K562 (cell line): Measurements from ENCODE around the gene MAGI2. TPM values are rescaled to one million over a fixed set of nuclear protein-coding genes. Genes with fewer than 3 reads are reported as not detected.

Experiments
- BACH1 ChIP-seq: fragments of 200-800 bp; sonication (Bioruptor generic); IDR thresholded peaks from 2 replicates; pipeline ENCODE4 v1.6.1; 2016; ENCODE audit warnings: missing genetic modification characterization, missing compliant biosample characterization
- C11orf30 ChIP-seq: fragments of 450-650 bp; IDR thresholded peaks from 2 replicates; pipeline ENCODE4 v1.6.1; 2016; ENCODE audit warnings: low read depth, mild to moderate bottlenecking
- CREM ChIP-seq: IDR thresholded peaks from 2 replicates; pipeline ENCODE4 v1.6.1; 2014; ENCODE audit warnings: antibody characterized with exemption, low read depth
- ELF4 ChIP-seq: fragments of 450-650 bp; formaldehyde crosslinking; IDR thresholded peaks from 2 replicates; pipeline ENCODE4 v1.4.0; 2022; ENCODE audit warnings: missing genetic modification characterization
- NONO ChIP-seq, 2 experiments: fragments of 200-400 bp in 1 of 2; fragments of 450-650 bp in 1 of 2; formaldehyde crosslinking in 1 of 2; IDR thresholded peaks; 2 replicates each; pipeline ENCODE4 v1.6.1; 2017; ENCODE audit warnings: low read depth in 2 of 2, mild to moderate bottlenecking in 2 of 2, moderate library complexity in 2 of 2, low read length in 1 of 2
- SNRNP70 ChIP-seq: fragments of 200-400 bp; formaldehyde crosslinking; optimal IDR thresholded peaks from 2 replicates; pipeline ENCODE3; 2017; ENCODE audit warnings: low read depth, low read length
- TARDBP ChIP-seq: fragments of 450-650 bp; IDR thresholded peaks from 2 replicates; pipeline ENCODE4 v1.6.1; 2016
- ZNF551 ChIP-seq: fragments of 250-450 bp; sonication (Bioruptor Pico); IDR thresholded peaks from 2 replicates; pipeline ENCODE4 v1.5.0; 2021; ENCODE audit warnings: mild to moderate bottlenecking, moderate library complexity
- polyA plus RNA-seq, 8 experiments: library from polyadenylated mRNA; depleted of rRNA in 4 of 8; stranded (reverse) in 5 of 8; unstranded in 3 of 8; fragments of >200 nt; fragmentation: Nextera tagmentation in 2 of 8; fragmentation: Illumina TruSeq in 1 of 8; extraction: Ambion mirVana in 2 of 8; extraction: Trizol in 1 of 8; gene quantifications; 2 replicates each; pipeline versions ENCODE4 v1.2.1 to v1.2.3, GENCODE V29; 2011 to 2014; ENCODE audit warnings: inconsistent platforms in 1 of 8, missing spikeins in 1 of 8
- total RNA-seq, 7 experiments: library from RNA; depleted of rRNA in 6 of 7; stranded (reverse); fragments of >200 nt in 6 of 7; fragmentation: Illumina TruSeq in 2 of 7; extraction: Trizol in 2 of 7; gene quantifications; 2 replicates each; pipeline versions ENCODE4 v1.2.1 to v1.2.3, GENCODE V29; 2011 to 2021; ENCODE audit warnings: low replicate concordance in 1 of 7
- TF ChIP-seq, protein P1 (sequence below): fragments of 250-450 bp; sonication (Bioruptor Pico); IDR thresholded peaks from 2 replicates; pipeline ENCODE4 v1.9.0; 2021; ENCODE audit warnings: mild to moderate bottlenecking, inconsistent platforms
- TF ChIP-seq, protein P2 (sequence below): fragments of 250-450 bp; sonication (Bioruptor Pico); IDR thresholded peaks from 2 replicates; pipeline ENCODE4 v1.5.0; 2021
- TF ChIP-seq, protein P3 (sequence below): fragments of 250-450 bp; sonication (Bioruptor Pico); IDR thresholded peaks from 2 replicates; pipeline ENCODE4 v1.8.0; 2022; ENCODE audit warnings: moderate library complexity, mild to moderate bottlenecking, inconsistent platforms
- TF ChIP-seq, protein P4 (sequence below): fragments of 450-650 bp; formaldehyde crosslinking; IDR thresholded peaks from 2 replicates; pipeline ENCODE4 v1.4.0; 2022; ENCODE audit warnings: missing genetic modification characterization
- TF ChIP-seq, protein P5 (sequence below): fragments of 450-650 bp; IDR thresholded peaks from 2 replicates; pipeline ENCODE4 v1.6.1; 2016

The MAGI2 gene
- total and polyA plus RNA-seq, 9 of the 15 experiments (the other 6 are each of a cell fraction or from before 2014, with no cell fraction given): 0.27 to 1.4 (median 0.70) TPM

DNA sequence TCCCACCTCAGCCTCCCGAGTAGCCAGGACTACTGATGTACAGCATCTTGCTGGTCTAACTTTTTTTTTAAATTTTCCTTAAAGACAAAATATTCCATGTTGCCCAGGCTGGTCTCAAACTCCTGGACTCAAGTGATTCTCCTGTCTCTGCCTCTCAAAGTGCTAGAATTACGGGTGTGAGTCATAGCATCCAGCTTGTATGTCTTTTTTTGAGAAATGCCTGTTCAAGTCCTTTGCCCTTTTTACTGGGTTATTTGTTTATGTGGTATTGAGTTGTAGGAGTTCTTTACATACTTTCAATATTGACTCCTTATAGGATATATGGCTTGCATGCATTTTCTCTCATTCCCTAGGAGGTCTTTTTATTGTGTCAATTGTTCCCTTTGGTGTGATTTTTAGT, 486.4 kb downstream of the MAGI2 start (continued):
- TF ChIP-seq, protein P1, sequence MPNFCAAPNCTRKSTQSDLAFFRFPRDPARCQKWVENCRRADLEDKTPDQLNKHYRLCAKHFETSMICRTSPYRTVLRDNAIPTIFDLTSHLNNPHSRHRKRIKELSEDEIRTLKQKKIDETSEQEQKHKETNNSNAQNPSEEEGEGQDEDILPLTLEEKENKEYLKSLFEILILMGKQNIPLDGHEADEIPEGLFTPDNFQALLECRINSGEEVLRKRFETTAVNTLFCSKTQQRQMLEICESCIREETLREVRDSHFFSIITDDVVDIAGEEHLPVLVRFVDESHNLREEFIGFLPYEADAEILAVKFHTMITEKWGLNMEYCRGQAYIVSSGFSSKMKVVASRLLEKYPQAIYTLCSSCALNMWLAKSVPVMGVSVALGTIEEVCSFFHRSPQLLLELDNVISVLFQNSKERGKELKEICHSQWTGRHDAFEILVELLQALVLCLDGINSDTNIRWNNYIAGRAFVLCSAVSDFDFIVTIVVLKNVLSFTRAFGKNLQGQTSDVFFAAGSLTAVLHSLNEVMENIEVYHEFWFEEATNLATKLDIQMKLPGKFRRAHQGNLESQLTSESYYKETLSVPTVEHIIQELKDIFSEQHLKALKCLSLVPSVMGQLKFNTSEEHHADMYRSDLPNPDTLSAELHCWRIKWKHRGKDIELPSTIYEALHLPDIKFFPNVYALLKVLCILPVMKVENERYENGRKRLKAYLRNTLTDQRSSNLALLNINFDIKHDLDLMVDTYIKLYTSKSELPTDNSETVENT (CRISPR knock-in tag): no peak
- TF ChIP-seq, protein P2, sequence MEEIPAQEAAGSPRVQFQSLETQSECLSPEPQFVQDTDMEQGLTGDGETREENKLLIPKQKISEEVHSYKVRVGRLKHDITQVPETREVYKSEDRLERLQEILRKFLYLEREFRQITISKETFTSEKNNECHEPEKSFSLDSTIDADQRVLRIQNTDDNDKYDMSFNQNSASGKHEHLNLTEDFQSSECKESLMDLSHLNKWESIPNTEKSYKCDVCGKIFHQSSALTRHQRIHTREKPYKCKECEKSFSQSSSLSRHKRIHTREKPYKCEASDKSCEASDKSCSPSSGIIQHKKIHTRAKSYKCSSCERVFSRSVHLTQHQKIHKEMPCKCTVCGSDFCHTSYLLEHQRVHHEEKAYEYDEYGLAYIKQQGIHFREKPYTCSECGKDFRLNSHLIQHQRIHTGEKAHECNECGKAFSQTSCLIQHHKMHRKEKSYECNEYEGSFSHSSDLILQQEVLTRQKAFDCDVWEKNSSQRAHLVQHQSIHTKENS: no peak
- TF ChIP-seq NONO (IDR thresholded peaks at IDR 0.05; ENCODE audit: low read depth in 2 of 2, low read length in 1 of 2) (no peak), ELF4 (CRISPR knock-in tag) (no peak), BACH1 (tag) (no peak), CREM (no peak), ZNF551 (no peak), SNRNP70 (no peak), C11orf30 (no peak), TARDBP (no peak)
- TF ChIP-seq, protein P3, sequence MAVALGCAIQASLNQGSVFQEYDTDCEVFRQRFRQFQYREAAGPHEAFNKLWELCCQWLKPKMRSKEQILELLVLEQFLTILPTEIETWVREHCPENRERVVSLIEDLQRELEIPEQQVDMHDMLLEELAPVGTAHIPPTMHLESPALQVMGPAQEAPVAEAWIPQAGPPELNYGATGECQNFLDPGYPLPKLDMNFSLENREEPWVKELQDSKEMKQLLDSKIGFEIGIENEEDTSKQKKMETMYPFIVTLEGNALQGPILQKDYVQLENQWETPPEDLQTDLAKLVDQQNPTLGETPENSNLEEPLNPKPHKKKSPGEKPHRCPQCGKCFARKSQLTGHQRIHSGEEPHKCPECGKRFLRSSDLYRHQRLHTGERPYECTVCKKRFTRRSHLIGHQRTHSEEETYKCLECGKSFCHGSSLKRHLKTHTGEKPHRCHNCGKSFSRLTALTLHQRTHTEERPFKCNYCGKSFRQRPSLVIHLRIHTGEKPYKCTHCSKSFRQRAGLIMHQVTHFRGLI: no peak
- TF ChIP-seq, protein P4, sequence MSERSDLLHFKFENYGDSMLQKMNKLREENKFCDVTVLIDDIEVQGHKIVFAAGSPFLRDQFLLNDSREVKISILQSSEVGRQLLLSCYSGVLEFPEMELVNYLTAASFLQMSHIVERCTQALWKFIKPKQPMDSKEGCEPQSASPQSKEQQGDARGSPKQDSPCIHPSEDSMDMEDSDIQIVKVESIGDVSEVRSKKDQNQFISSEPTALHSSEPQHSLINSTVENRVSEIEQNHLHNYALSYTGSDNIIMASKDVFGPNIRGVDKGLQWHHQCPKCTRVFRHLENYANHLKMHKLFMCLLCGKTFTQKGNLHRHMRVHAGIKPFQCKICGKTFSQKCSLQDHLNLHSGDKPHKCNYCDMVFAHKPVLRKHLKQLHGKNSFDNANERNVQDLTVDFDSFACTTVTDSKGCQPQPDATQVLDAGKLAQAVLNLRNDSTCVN (CRISPR knock-in tag): no peak
- TF ChIP-seq, protein P5, sequence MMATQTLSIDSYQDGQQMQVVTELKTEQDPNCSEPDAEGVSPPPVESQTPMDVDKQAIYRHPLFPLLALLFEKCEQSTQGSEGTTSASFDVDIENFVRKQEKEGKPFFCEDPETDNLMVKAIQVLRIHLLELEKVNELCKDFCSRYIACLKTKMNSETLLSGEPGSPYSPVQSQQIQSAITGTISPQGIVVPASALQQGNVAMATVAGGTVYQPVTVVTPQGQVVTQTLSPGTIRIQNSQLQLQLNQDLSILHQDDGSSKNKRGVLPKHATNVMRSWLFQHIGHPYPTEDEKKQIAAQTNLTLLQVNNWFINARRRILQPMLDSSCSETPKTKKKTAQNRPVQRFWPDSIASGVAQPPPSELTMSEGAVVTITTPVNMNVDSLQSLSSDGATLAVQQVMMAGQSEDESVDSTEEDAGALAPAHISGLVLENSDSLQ: no peak
